Motor neuron (in vitro differentiated cells): Measurements from ENCODE around the gene CCS. TPM values are rescaled to one million over a fixed set of nuclear protein-coding genes. Genes with fewer than 3 reads are reported as not detected.
"Not testable (repeated sequence)": the region's sequence is repeated elsewhere in the genome, so short reads cannot be mapped to it uniquely, and the experiment has no call there.

Source experiments
- ATAC-seq, 8 experiments: fragments of 200-7000 bp; cut with Tn5 transposase; replicated peaks in 6 of 8; 2 replicates each; pipeline ENCODE4 v1.8.0; 2021; ENCODE audit warnings: mild to moderate bottlenecking in 8 of 8, moderate library complexity in 8 of 8
- H3K27ac ChIP-seq, 2 donors: fragments of 250-450 bp; sonication (Bioruptor Pico); 2 replicates each; pipeline ENCODE4 v1.9.0; 2021; ENCODE audit warnings: antibody characterized with exemption in 2 of 2, mild to moderate bottlenecking in 2 of 2, moderate library complexity in 1 of 2
- H3K4me1 ChIP-seq, 2 donors: fragments of 250-450 bp; sonication (Bioruptor Pico); replicated peaks in 1 of 2; 2 replicates each; pipeline ENCODE4 v1.6.1; 2021; ENCODE audit warnings: antibody characterized with exemption in 2 of 2, mild to moderate bottlenecking in 2 of 2, moderate library complexity in 1 of 2
- H3K4me3 ChIP-seq, 5 donors: fragments of 250-450 bp; sonication (Bioruptor Pico); 2 replicates each; pipeline ENCODE4 v1.9.0; 2021; ENCODE audit warnings: antibody characterized with exemption in 5 of 5, mild to moderate bottlenecking in 5 of 5, moderate library complexity in 4 of 5
- WGBS, 10 experiments: fragments of 450-650 bp; shearing (Covaris generic); methylation state at CpG; one replicate each; pipeline ENCODE4 v1.0.0; 2022; 5-methylcytosine and 5-hydroxymethylcytosine counted together
- in situ Hi-C, 9 experiments: fragments of 400-800 bp; cut with MboI; loops; one replicate each; pipeline ENCODE4 v1.15.0; 2021; ENCODE audit warnings: low sequenced_read_pairs in 9 of 9, low pct_unique_long_range_greater_than_20kb in 2 of 9; ENCODE audit not compliant: unreplicated experiment in 9 of 9
- total RNA-seq, 8 experiments: library from RNA; unstranded; fragments of 300-600 nt; gene quantifications; 2 replicates each; pipeline versions ENCODE4 v1.2.3 to v1.2.4, GENCODE V29; 2022

The CCS gene
- total RNA-seq, 8 experiments from 2014 or later, result 29.6 to 61.9 (median 36.6) TPM

GRCh38 chr11:66564984-66565383 lies 28.0 kb upstream of the CCS start:
- ATAC-seq, result no peak
- in situ Hi-C loops, result no loop called here
- peaks cover 6 to 7% of the 10 kb centered on the region in 2 donors for H3K4me1 ChIP-seq
- H3K4me3 ChIP-seq, result no peak overlapping the region
- 0 to 95% methylated on average over 1 to 4 of the region's 5 CpGs; no CpG with 5 or more reads in 8 of the 10 experiments for WGBS, 10 experiments
- no peak overlapping the region for H3K27ac ChIP-seq

GRCh38 chr11:66566221-66566620 lies 26.8 kb upstream of the CCS start:
- no peak for ATAC-seq
- WGBS, 10 experiments, result 68 to 100% (median 97%) methylated on average over 1 to 3 of the region's 8 CpGs; no CpG with 5 or more reads in 6 of the 10 experiments
- Histone ChIP-seq H3K4me1 (peaks cover 18 to 20% of the 10 kb centered on the region in 2 donors), H3K4me3 (no peak overlapping the region), H3K27ac (no peak overlapping the region)
- in situ Hi-C loops, result no loop called here

GRCh38 chr11:66567787-66568123 lies 25.2 kb upstream of the CCS start:
- Histone ChIP-seq H3K4me1 (peaks cover 18 to 20% of the 10 kb centered on the region in 2 donors), H3K4me3 (peak overlapping the region in 4 of 5 donors; percentile 45 to 52 (median 48)), H3K27ac (no peak overlapping the region)
- in situ Hi-C loops, result no loop called here
- ATAC-seq, result no peak
- WGBS, 10 experiments, result 80 to 90% methylated on average over 1 to 2 of the region's 15 CpGs; no CpG with 5 or more reads in 8 of the 10 experiments

GRCh38 chr11:66568124-66568916 lies 24.7 kb upstream of the CCS start, which contains the start of gene CTSF:
Gene CTSF, minus strand, starts transcription at chr11:66568606. Its CDS starts 120 bp downstream, at chr11:66568486.
- peak; percentile 11 to 99 (median 91) for ATAC-seq
- Histone ChIP-seq H3K4me3 (peak within 1 kb of the TSS in 4 of 5 donors; percentile 45 to 52 (median 48)), H3K27ac (peak within 1 kb of the TSS in 1 of 2 donors; percentile 79), H3K4me1 (peaks cover 18 to 20% of the 10 kb centered on the region in 2 donors)
- 3 to 90% (median 40%) methylated on average over 1 to 13 of the region's 77 CpGs; no CpG with 5 or more reads in 3 of the 10 experiments for WGBS, 10 experiments
- in situ Hi-C loops, result no loop called here

- ATAC-seq, result no peak
- no peak overlapping the region for H3K4me3 ChIP-seq
These were observed 23.9 kb upstream of the CCS start for GRCh38 chr11:66569076-66569475.

GRCh38 chr11:66570079-66570849 lies 22.7 kb upstream of the CCS start:
- peak overlapping the region; percentile 61 to 79 for H3K27ac ChIP-seq
- 10 to 67% (median 40%) methylated on average over 1 to 5 of the region's 5 CpGs; no CpG with 5 or more reads in 1 of the 10 experiments for WGBS, 10 experiments
- in situ Hi-C loops, result no loop called here

More at GRCh38 chr11:66569076-66569475, 23.9 kb upstream of the CCS start:
- in situ Hi-C loops, result no loop called here
- Histone ChIP-seq H3K4me1 (peaks cover 18 to 20% of the 10 kb centered on the region in 2 donors), H3K27ac (peak overlapping the region in 1 of 2 donors; percentile 79)
- 73 to 94% (median 93%) methylated on average over 2 to 5 of the region's 7 CpGs; no CpG with 5 or more reads in 6 of the 10 experiments for WGBS, 10 experiments

GRCh38 chr11:66570850-66571180 lies 22.2 kb upstream of the CCS start:
- WGBS, 10 experiments, result 0 to 44% (median 17%) methylated on average over 1 to 2 of the region's 2 CpGs; no CpG with 5 or more reads in 4 of the 10 experiments
- H3K27ac ChIP-seq, result peak overlapping the region; percentile 61 to 79
- H3K4me3 ChIP-seq, result no peak overlapping the region
- peaks cover 18 to 20% of the 10 kb centered on the region in 2 donors for H3K4me1 ChIP-seq
- no peak for ATAC-seq
- in situ Hi-C loops, result no loop called here

More at GRCh38 chr11:66570079-66570849, 22.7 kb upstream of the CCS start:
- ATAC-seq, result peak in 5 of 8 experiments; percentile 60 to 95 (median 76)
- H3K4me3 ChIP-seq, result no peak overlapping the region
- peaks cover 18 to 20% of the 10 kb centered on the region in 2 donors for H3K4me1 ChIP-seq

- Histone ChIP-seq H3K4me1 (no peaks in the 10 kb centered on the region), H3K4me3 (no peak overlapping the region), H3K27ac (no peak overlapping the region)
- ATAC-seq, result peak in 6 of 8 experiments; percentile 42 to 98 (median 80)
- in situ Hi-C loops, result no loop called here
- WGBS, 10 experiments, result 4 to 53% (median 16%) methylated on average over 3 to 13 of the region's 25 CpGs; no CpG with 5 or more reads in 4 of the 10 experiments
These were observed 13.9 kb upstream of the CCS start for GRCh38 chr11:66579017-66579606.

- Histone ChIP-seq H3K4me3 (no peak overlapping the region), H3K4me1 (no peaks in the 10 kb centered on the region), H3K27ac (no peak overlapping the region)
- no peak for ATAC-seq
- WGBS, 10 experiments, result 50 to 100% (median 79%) methylated on average over 1 to 2 of the region's 5 CpGs; no CpG with 5 or more reads in 5 of the 10 experiments
- in situ Hi-C loops, result no loop called here
These were observed 12.2 kb upstream of the CCS start for GRCh38 chr11:66580803-66581202.

- Histone ChIP-seq H3K4me1 (no peaks in the 10 kb centered on the region), H3K4me3 (no peak overlapping the region), H3K27ac (no peak overlapping the region)
- in situ Hi-C loops, result no loop called here
- ATAC-seq, result no peak
- WGBS, 10 experiments, result 53 to 100% (median 67%) methylated on average over 1 to 3 of the region's 3 CpGs; no CpG with 5 or more reads in 6 of the 10 experiments
These were observed 11.7 kb upstream of the CCS start for GRCh38 chr11:66581261-66581660.

- 34 to 100% (median 80%) methylated on average over 1 to 3 of the region's 3 CpGs for WGBS, 10 experiments
- ATAC-seq, H3K27ac ChIP-seq, in situ Hi-C loops, H3K4me1 ChIP-seq, H3K4me3 ChIP-seq: not testable (repeated sequence)
These were observed 10.3 kb upstream of the CCS start for GRCh38 chr11:66582565-66583147.

- ATAC-seq, H3K27ac ChIP-seq, in situ Hi-C loops, H3K4me1 ChIP-seq, H3K4me3 ChIP-seq: not testable (repeated sequence)
- WGBS, 10 experiments, result 33 to 50% (median 40%) methylated on average over 1 of the region's 1 CpG; no CpG with 5 or more reads in 7 of the 10 experiments
These were observed 7.5 kb upstream of the CCS start for GRCh38 chr11:66585447-66585846.
